ENCODE data around the gene HEATR1.

- TF ChIP-seq CTCF (conservative IDR thresholded peaks at IDR 0.05 in 1 of 2, IDR thresholded peaks at IDR 0.05 in 1 of 2; ENCODE audit: extremely low read depth in 1 of 2, insufficient read depth in 1 of 2, low read depth in 1 of 2, low read length in 2 of 2): no peak
- no peak for TF ChIP-seq EZH2 (IDR thresholded peaks at IDR 0.05; ENCODE audit: borderline replicate concordance, low read length)
Observed at GRCh38 chr1:236578661-236579060, 25.7 kb downstream of the HEATR1 start.
